Mammary epithelial cell (primary cell): ENCODE measurements around the gene TLR5.

Experiments used
- EZH2 ChIP-seq: IDR thresholded peaks from 2 replicates; pipeline ENCODE4 v1.6.1; 2012; ENCODE audit warnings: low read length, inconsistent platforms, borderline replicate concordance
- TF ChIP-seq, protein P1 (sequence below), 2 donors: IDR thresholded peaks in 1 of 2; conservative IDR thresholded peaks in 1 of 2; 2 replicates each; pipeline ENCODE4 v1.5.1; 2011 to 2012; ENCODE audit warnings: inconsistent platforms in 2 of 2, low read length in 2 of 2, mild to moderate bottlenecking in 2 of 2, control low read depth in 1 of 2, low read depth in 1 of 2; ENCODE audit not compliant: insufficient read depth in 1 of 2; ENCODE audit errors: extremely low read depth in 1 of 2

- TF ChIP-seq, protein P1, sequence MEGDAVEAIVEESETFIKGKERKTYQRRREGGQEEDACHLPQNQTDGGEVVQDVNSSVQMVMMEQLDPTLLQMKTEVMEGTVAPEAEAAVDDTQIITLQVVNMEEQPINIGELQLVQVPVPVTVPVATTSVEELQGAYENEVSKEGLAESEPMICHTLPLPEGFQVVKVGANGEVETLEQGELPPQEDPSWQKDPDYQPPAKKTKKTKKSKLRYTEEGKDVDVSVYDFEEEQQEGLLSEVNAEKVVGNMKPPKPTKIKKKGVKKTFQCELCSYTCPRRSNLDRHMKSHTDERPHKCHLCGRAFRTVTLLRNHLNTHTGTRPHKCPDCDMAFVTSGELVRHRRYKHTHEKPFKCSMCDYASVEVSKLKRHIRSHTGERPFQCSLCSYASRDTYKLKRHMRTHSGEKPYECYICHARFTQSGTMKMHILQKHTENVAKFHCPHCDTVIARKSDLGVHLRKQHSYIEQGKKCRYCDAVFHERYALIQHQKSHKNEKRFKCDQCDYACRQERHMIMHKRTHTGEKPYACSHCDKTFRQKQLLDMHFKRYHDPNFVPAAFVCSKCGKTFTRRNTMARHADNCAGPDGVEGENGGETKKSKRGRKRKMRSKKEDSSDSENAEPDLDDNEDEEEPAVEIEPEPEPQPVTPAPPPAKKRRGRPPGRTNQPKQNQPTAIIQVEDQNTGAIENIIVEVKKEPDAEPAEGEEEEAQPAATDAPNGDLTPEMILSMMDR (conservative IDR thresholded peaks at IDR 0.05 in 1 of 2, IDR thresholded peaks at IDR 0.05 in 1 of 2; ENCODE audit: extremely low read depth in 1 of 2, insufficient read depth in 1 of 2, low read depth in 1 of 2, low read length in 2 of 2): no peak
- TF ChIP-seq EZH2: no peak
Measured at GRCh38 chr1:223114871-223115270, 28.2 kb downstream of the TLR5 start.
